Vagina (tissue), 2 donors: ENCODE results near the gene PRR5L.

ENCODE experiments used
- CTCF ChIP-seq, 3 experiments: fragments of 450-650 bp in 2 of 3; fragments of 200-600 bp in 1 of 3; sonication (generic) in 1 of 3; IDR thresholded peaks; one replicate each; pipeline ENCODE4 v1.5.1; 2017 to 2019; ENCODE audit warnings: antibody characterized with exemption in 3 of 3, mild to moderate bottlenecking in 2 of 3, moderate library complexity in 2 of 3
- POLR2A ChIP-seq, 2 donors: fragments of 450-650 bp; IDR thresholded peaks; one replicate each; pipeline ENCODE4 v1.6.1; 2017; ENCODE audit warnings: antibody characterized with exemption in 2 of 2, mild to moderate bottlenecking in 2 of 2, moderate library complexity in 2 of 2
- POLR2AphosphoS5 ChIP-seq, 2 donors: sonication (generic); formaldehyde crosslinking; IDR thresholded peaks; one replicate each; pipeline ENCODE4 v1.9.0; 2017; ENCODE audit warnings: antibody characterized with exemption in 2 of 2, mild to moderate bottlenecking in 2 of 2, low read depth in 1 of 2; ENCODE audit not compliant: insufficient read depth in 1 of 2

GRCh38 chr11:36313750-36314433, 17.8 kb downstream of the PRR5L start:
- no peak for TF ChIP-seq POLR2AphosphoS5 (IDR thresholded peaks at IDR 0.05; ENCODE audit: insufficient read depth in 1 of 2, low read depth in 1 of 2)
- no peak for TF ChIP-seq CTCF (IDR thresholded peaks at IDR 0.05)
- TF ChIP-seq POLR2A (IDR thresholded peaks at IDR 0.05) = no peak
